ENCODE measurements around the gene TBC1D8. TPM values are rescaled to one million over a fixed set of nuclear protein-coding genes. Genes with fewer than 3 reads are reported as not detected.

Gene TBC1D8
- total RNA-seq, 2 experiments from 2014 or later, result 0.12 to 0.45 TPM

GRCh38 chr2:101120124-101120996 is 30.8 kb downstream of the TBC1D8 start:
- CTCF ChIA-PET, result no interaction called here

GRCh38 chr2:101119431-101119830 is 31.8 kb downstream of the TBC1D8 start:
- CTCF ChIA-PET, result no interaction called here
- Mint-ChIP-seq H3K4me3 (no peak overlapping the region), H3K4me1 (no peaks in the 10 kb centered on the region), H3K27ac (no peak overlapping the region), H3K27me3 (peaks cover 3% of the 10 kb centered on the region), H3K9me3 (ENCODE audit: low read depth) (no peaks in the 10 kb centered on the region), H3K36me3 (no peaks in the 10 kb centered on the region)
- no peak for ATAC-seq
- no peak for DNase-seq

More at GRCh38 chr2:101120124-101120996, 30.8 kb downstream of the TBC1D8 start:
- DNase-seq, result no peak
- no peaks in the 10 kb centered on the region for H3K9me3 Mint-ChIP-seq (ENCODE audit: low read depth)
- no peak for ATAC-seq
- H3K27me3 Mint-ChIP-seq, result peaks cover 10% of the 10 kb centered on the region
- H3K4me3 Mint-ChIP-seq, result no peak overlapping the region
- no peaks in the 10 kb centered on the region for H3K36me3 Mint-ChIP-seq
- no peak overlapping the region for H3K27ac Mint-ChIP-seq
- H3K4me1 Mint-ChIP-seq, result peaks cover under 1% of the 10 kb centered on the region

GRCh38 chr2:101116841-101117552 is 34.2 kb downstream of the TBC1D8 start:
- no peak overlapping the region for H3K4me3 Mint-ChIP-seq
- H3K36me3 Mint-ChIP-seq, result no peaks in the 10 kb centered on the region
- H3K27ac Mint-ChIP-seq, result no peak overlapping the region
- no peaks in the 10 kb centered on the region for H3K9me3 Mint-ChIP-seq (ENCODE audit: low read depth)
- H3K27me3 Mint-ChIP-seq, result peaks cover 8% of the 10 kb centered on the region
- ATAC-seq, result no peak
- no peaks in the 10 kb centered on the region for H3K4me1 Mint-ChIP-seq
- DNase-seq, result no peak
- CTCF ChIA-PET, result no interaction called here

GRCh38 chr2:101116348-101116747 is 34.8 kb downstream of the TBC1D8 start:
- Mint-ChIP-seq H3K27ac (no peak overlapping the region), H3K4me1 (no peaks in the 10 kb centered on the region), H3K9me3 (ENCODE audit: low read depth) (no peaks in the 10 kb centered on the region), H3K27me3 (peaks cover 10% of the 10 kb centered on the region), H3K4me3 (no peak overlapping the region), H3K36me3 (no peaks in the 10 kb centered on the region)
- ATAC-seq (no peak), DNase-seq (no peak)
- CTCF ChIA-PET, result no interaction called here

GRCh38 chr2:101115664-101116063 is 35.5 kb downstream of the TBC1D8 start:
- Mint-ChIP-seq H3K4me3 (no peak overlapping the region), H3K9me3 (ENCODE audit: low read depth) (no peaks in the 10 kb centered on the region), H3K27ac (no peak overlapping the region), H3K27me3 (peaks cover 12% of the 10 kb centered on the region), H3K4me1 (no peaks in the 10 kb centered on the region), H3K36me3 (no peaks in the 10 kb centered on the region)
- no peak for ATAC-seq
- CTCF ChIA-PET, result no interaction called here
- no peak for DNase-seq

GRCh38 chr2:101114815-101115214 is 36.4 kb downstream of the TBC1D8 start:
- Mint-ChIP-seq H3K36me3 (no peaks in the 10 kb centered on the region), H3K4me1 (no peaks in the 10 kb centered on the region), H3K27me3 (peaks cover 12% of the 10 kb centered on the region), H3K27ac (no peak overlapping the region), H3K9me3 (ENCODE audit: low read depth) (no peaks in the 10 kb centered on the region), H3K4me3 (no peak overlapping the region)
- DNase-seq (no peak), ATAC-seq (no peak)
- CTCF ChIA-PET, result no interaction called here

GRCh38 chr2:101114268-101114783 is 36.9 kb downstream of the TBC1D8 start:
- DNase-seq, result no peak
- Mint-ChIP-seq H3K4me3 (no peak overlapping the region), H3K36me3 (no peaks in the 10 kb centered on the region), H3K27me3 (peaks cover 12% of the 10 kb centered on the region), H3K27ac (no peak overlapping the region), H3K4me1 (no peaks in the 10 kb centered on the region), H3K9me3 (ENCODE audit: low read depth) (no peaks in the 10 kb centered on the region)
- CTCF ChIA-PET, result no interaction called here
- no peak for ATAC-seq

GRCh38 chr2:101113441-101114267 is 37.5 kb downstream of the TBC1D8 start:
- Mint-ChIP-seq H3K27me3 (peaks cover 12% of the 10 kb centered on the region), H3K4me1 (no peaks in the 10 kb centered on the region), H3K36me3 (no peaks in the 10 kb centered on the region), H3K9me3 (ENCODE audit: low read depth) (no peaks in the 10 kb centered on the region), H3K4me3 (no peak overlapping the region), H3K27ac (no peak overlapping the region)
- CTCF ChIA-PET, result no interaction called here
- DNase-seq (no peak), ATAC-seq (no peak)

GRCh38 chr2:101112772-101113157 is 38.4 kb downstream of the TBC1D8 start:
- no peak for ATAC-seq
- peaks cover 12% of the 10 kb centered on the region for H3K27me3 Mint-ChIP-seq

GRCh38 chr2:101111917-101112771 is 39.0 kb downstream of the TBC1D8 start:
- no peaks in the 10 kb centered on the region for H3K4me1 Mint-ChIP-seq
- peaks cover 12% of the 10 kb centered on the region for H3K27me3 Mint-ChIP-seq
- no peak overlapping the region for H3K27ac Mint-ChIP-seq
- CTCF ChIA-PET, result no interaction called here
- DNase-seq (no peak), ATAC-seq (no peak)
- no peaks in the 10 kb centered on the region for H3K9me3 Mint-ChIP-seq (ENCODE audit: low read depth)
- H3K4me3 Mint-ChIP-seq, result no peak overlapping the region
- no peaks in the 10 kb centered on the region for H3K36me3 Mint-ChIP-seq

More at GRCh38 chr2:101112772-101113157, 38.4 kb downstream of the TBC1D8 start:
- no peaks in the 10 kb centered on the region for H3K9me3 Mint-ChIP-seq (ENCODE audit: low read depth)
- H3K36me3 Mint-ChIP-seq, result no peaks in the 10 kb centered on the region
- H3K4me3 Mint-ChIP-seq, result no peak overlapping the region
- no peak for DNase-seq
- no peak overlapping the region for H3K27ac Mint-ChIP-seq
- H3K4me1 Mint-ChIP-seq, result no peaks in the 10 kb centered on the region
- CTCF ChIA-PET, result no interaction called here

- CTCF ChIA-PET, result no interaction called here
- Mint-ChIP-seq H3K27me3 (peaks cover 12% of the 10 kb centered on the region), H3K4me1 (no peaks in the 10 kb centered on the region), H3K4me3 (no peak overlapping the region), H3K27ac (no peak overlapping the region), H3K36me3 (no peaks in the 10 kb centered on the region), H3K9me3 (ENCODE audit: low read depth) (no peaks in the 10 kb centered on the region)
- DNase-seq, result no peak
- no peak for ATAC-seq
These were observed 39.8 kb downstream of the TBC1D8 start for GRCh38 chr2:101111262-101111838.

GRCh38 chr2:101109451-101110118 is 41.6 kb downstream of the TBC1D8 start:
- H3K27me3 Mint-ChIP-seq, result peaks cover 12% of the 10 kb centered on the region
- no peaks in the 10 kb centered on the region for H3K36me3 Mint-ChIP-seq
- ATAC-seq (no peak), DNase-seq (no peak)
- H3K27ac Mint-ChIP-seq, result no peak overlapping the region
- no peaks in the 10 kb centered on the region for H3K9me3 Mint-ChIP-seq (ENCODE audit: low read depth)
- H3K4me3 Mint-ChIP-seq, result no peak overlapping the region
- CTCF ChIA-PET, result no interaction called here
- no peaks in the 10 kb centered on the region for H3K4me1 Mint-ChIP-seq

All from activated CD8-positive, alpha-beta memory T cell treated with anti-CD3 and anti-CD28 coated beads, Interleukin-2, amount 10 ng/mL, durations not matched to agents 7 days and 5 days (primary cell).